Upper lobe of left lung (tissue), 4 donors: ENCODE data around the gene LARP4B.

ENCODE experiments used
- CTCF ChIP-seq, 6 experiments: fragments of 450-650 bp in 4 of 6; fragments of 200-600 bp in 2 of 6; sonication (generic) in 2 of 6; IDR thresholded peaks; one replicate each; pipeline ENCODE4 v1.5.1; 2016 to 2019; ENCODE audit warnings: antibody characterized with exemption in 6 of 6
- EP300 ChIP-seq, 4 donors: sonication (generic); formaldehyde crosslinking; IDR thresholded peaks; one replicate each; pipeline ENCODE4 v1.5.1; 2017; ENCODE audit warnings: antibody characterized with exemption in 4 of 4, control low read depth in 2 of 4
- POLR2A ChIP-seq, 4 donors: fragments of 450-650 bp; IDR thresholded peaks; one replicate each; pipeline ENCODE4 v1.5.1; 2016 to 2017; ENCODE audit warnings: antibody characterized with exemption in 4 of 4, mild to moderate bottlenecking in 2 of 4

- TF ChIP-seq EP300 (IDR thresholded peaks at IDR 0.05) = no peak
- no peak for TF ChIP-seq CTCF (IDR thresholded peaks at IDR 0.05)
- no peak for TF ChIP-seq POLR2A (IDR thresholded peaks at IDR 0.05)
Measured at GRCh38 chr10:839550-840205, 91.8 kb downstream of the LARP4B start.
